ENCODE measurements around the gene STK11.
"Not testable (repeated sequence)": the region's sequence is repeated elsewhere in the genome, so short reads cannot be mapped to it uniquely, and the experiment has no call there.

The STK11 gene

GRCh38 chr19:1169411-1169791 is 36.2 kb upstream of the STK11 start:
- DNase-seq (ENCODE audit: low read depth in 2 of 2): no peak

GRCh38 chr19:1169921-1170885 is 35.4 kb upstream of the STK11 start:
- no peak for DNase-seq (ENCODE audit: low read depth in 2 of 2)

- no peak for DNase-seq (ENCODE audit: low read depth in 2 of 2)
These were observed 34.4 kb upstream of the STK11 start for GRCh38 chr19:1170938-1171754.

- DNase-seq (ENCODE audit: low read depth in 2 of 2): no peak
These were observed 33.7 kb upstream of the STK11 start for GRCh38 chr19:1171755-1172352.

- no peak for DNase-seq (ENCODE audit: low read depth in 2 of 2)
These were observed 33.0 kb upstream of the STK11 start for GRCh38 chr19:1172353-1173158.

- DNase-seq (ENCODE audit: low read depth in 2 of 2): peak in 1 of 2 donors; percentile 15
These were observed 32.3 kb upstream of the STK11 start for GRCh38 chr19:1173159-1173844.

GRCh38 chr19:1173845-1174809 is 31.5 kb upstream of the STK11 start, which contains the start of gene SBNO2:
TSS of gene SBNO2 (minus strand) at chr19:1174268. CDS start at chr19:1154276, 19,992 bp downstream.
- peak; percentile 91 to 93 for DNase-seq (ENCODE audit: low read depth in 2 of 2)

GRCh38 chr19:1177322-1178114 is 28.1 kb upstream of the STK11 start:
- DNase-seq (ENCODE audit: low read depth in 2 of 2): no peak

- no peak for DNase-seq (ENCODE audit: low read depth in 2 of 2)
These were observed 24.0 kb upstream of the STK11 start for GRCh38 chr19:1181606-1182005.

- DNase-seq (ENCODE audit: low read depth in 2 of 2): no peak
These were observed 23.5 kb upstream of the STK11 start for GRCh38 chr19:1182068-1182467.

- DNase-seq (ENCODE audit: low read depth in 2 of 2): no peak
These were observed 22.9 kb upstream of the STK11 start for GRCh38 chr19:1182727-1183126.

- no peak for DNase-seq (ENCODE audit: low read depth in 2 of 2)
These were observed 21.9 kb upstream of the STK11 start for GRCh38 chr19:1183543-1184172.

GRCh38 chr19:1189419-1189818 is 16.2 kb upstream of the STK11 start:
- peak; percentile 39 to 41 for DNase-seq (ENCODE audit: low read depth in 2 of 2)

- no peak for DNase-seq (ENCODE audit: low read depth in 2 of 2)
These were observed 6.0 kb upstream of the STK11 start for GRCh38 chr19:1199531-1199930.

- not testable (repeated sequence) for DNase-seq (ENCODE audit: low read depth in 2 of 2)
These were observed 5.0 kb upstream of the STK11 start for GRCh38 chr19:1200614-1201013.

- peak in 1 of 2 donors; percentile 10 for DNase-seq (ENCODE audit: low read depth in 2 of 2)
These were observed 729 bp downstream of the STK11 start for GRCh38 chr19:1206150-1206863.

GRCh38 chr19:1206864-1207450 is 1.4 kb downstream of the STK11 start:
- peak in 1 of 2 donors; percentile 15 for DNase-seq (ENCODE audit: low read depth in 2 of 2)

Measured in stimulated activated CD4-positive, alpha-beta T cell treated with anti-CD3 and anti-CD28 coated beads, Interleukin-1b, Interleukin-23, amount 100 ng/mL, for 4 hours (primary cell).